ENCODE measurements around the gene ANKRD33B.

DNA sequence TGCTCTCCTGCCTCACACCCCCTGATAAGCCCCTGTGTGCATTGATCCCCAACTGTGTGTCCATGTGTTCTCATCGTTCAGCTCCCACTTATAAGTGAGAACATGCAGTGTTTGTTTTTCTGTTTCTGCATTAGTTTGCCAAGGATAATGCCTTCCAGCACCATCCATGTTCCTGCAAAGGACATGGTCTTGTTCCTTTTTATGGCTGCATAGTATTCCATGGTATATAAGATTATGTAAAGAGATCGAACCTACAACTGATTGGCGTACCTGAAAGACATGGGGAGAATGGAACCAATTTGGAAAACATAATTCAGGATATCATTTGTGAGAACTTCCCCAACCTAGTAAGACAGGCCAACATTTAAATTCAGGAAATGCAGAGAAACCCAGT, 32.4 kb downstream of the ANKRD33B start:
- TF ChIP-seq EGR1 (IDR thresholded peaks at IDR 0.05; ENCODE audit: low read depth) (no peak), ZNF274 (IDR thresholded peaks at IDR 0.05; ENCODE audit: low read depth, low read length) (no peak), POLR2A (IDR thresholded peaks at IDR 0.05; ENCODE audit: borderline replicate concordance, extremely low read depth, insufficient read depth, insufficient read length) (no peak), EZH2 (IDR thresholded peaks at IDR 0.05) (no peak), YY1 (IDR thresholded peaks at IDR 0.05; ENCODE audit: extremely low read depth, insufficient replicate concordance, low read depth, low read length) (no peak), CEBPB (IDR thresholded peaks at IDR 0.05; ENCODE audit: low read depth) (no peak), POLR2AphosphoS5 (IDR thresholded peaks at IDR 0.05; ENCODE audit: low read depth, low read length) (no peak), SP1 (IDR thresholded peaks at IDR 0.05; ENCODE audit: low read depth) (no peak)
- TF ChIP-seq, protein P1, sequence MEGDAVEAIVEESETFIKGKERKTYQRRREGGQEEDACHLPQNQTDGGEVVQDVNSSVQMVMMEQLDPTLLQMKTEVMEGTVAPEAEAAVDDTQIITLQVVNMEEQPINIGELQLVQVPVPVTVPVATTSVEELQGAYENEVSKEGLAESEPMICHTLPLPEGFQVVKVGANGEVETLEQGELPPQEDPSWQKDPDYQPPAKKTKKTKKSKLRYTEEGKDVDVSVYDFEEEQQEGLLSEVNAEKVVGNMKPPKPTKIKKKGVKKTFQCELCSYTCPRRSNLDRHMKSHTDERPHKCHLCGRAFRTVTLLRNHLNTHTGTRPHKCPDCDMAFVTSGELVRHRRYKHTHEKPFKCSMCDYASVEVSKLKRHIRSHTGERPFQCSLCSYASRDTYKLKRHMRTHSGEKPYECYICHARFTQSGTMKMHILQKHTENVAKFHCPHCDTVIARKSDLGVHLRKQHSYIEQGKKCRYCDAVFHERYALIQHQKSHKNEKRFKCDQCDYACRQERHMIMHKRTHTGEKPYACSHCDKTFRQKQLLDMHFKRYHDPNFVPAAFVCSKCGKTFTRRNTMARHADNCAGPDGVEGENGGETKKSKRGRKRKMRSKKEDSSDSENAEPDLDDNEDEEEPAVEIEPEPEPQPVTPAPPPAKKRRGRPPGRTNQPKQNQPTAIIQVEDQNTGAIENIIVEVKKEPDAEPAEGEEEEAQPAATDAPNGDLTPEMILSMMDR (IDR thresholded peaks at IDR 0.05 in 2 of 3, conservative IDR thresholded peaks at IDR 0.05 in 1 of 3; ENCODE audit: borderline replicate concordance in 1 of 3, insufficient read depth in 1 of 3, low read depth in 2 of 3, low read length in 2 of 3) = no peak
- TF ChIP-seq, protein P2, sequence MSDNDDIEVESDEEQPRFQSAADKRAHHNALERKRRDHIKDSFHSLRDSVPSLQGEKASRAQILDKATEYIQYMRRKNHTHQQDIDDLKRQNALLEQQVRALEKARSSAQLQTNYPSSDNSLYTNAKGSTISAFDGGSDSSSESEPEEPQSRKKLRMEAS (IDR thresholded peaks at IDR 0.05) = no peak

Data from HCT116 (cell line).